A549 (cell line): ENCODE measurements around the gene PIK3CD. TPM values are rescaled to one million over a fixed set of nuclear protein-coding genes. Genes with fewer than 3 reads are reported as not detected.
"Not testable (repeated sequence)": the region's sequence is repeated elsewhere in the genome, so short reads cannot be mapped to it uniquely, and the experiment has no call there.

Experiments
- ATAC-seq, 2 experiments: fragments of 200-7000 bp in 1 of 2; fragments of >200 bp in 1 of 2; cut with Nextera tagmentation in 1 of 2; cut with Tn5 transposase in 1 of 2; 3 replicates each; pipeline versions ENCODE4 v1.8.0 to v1.9.1; 2018 to 2020; ENCODE audit warnings: mild to moderate bottlenecking in 1 of 2, moderate library complexity in 1 of 2
- CTCF ChIA-PET: fragments of 300-600 bp; sonication (Branson Sonifier 250); formaldehyde crosslinking; extraction: SDS; loops from one replicate; lab custom pipeline; 2021; ENCODE audit warnings: antibody characterized with exemption, inconsistent platforms; lab: Yijun Ruan, JAX
- POLR2A ChIA-PET: fragments of 350-600 bp; formaldehyde crosslinking; extraction: SDS; loops from one replicate; lab custom pipeline; 2021; ENCODE audit warnings: antibody characterized with exemption, inconsistent platforms; lab: Yijun Ruan, JAX
- DNase-seq, 2 experiments: peaks; one replicate each; pipeline versions ENCODE4 v3.0.0 to v3.0.0-alpha.2; 2011 to 2016; ENCODE audit warnings: low read depth in 1 of 2, low spot score in 1 of 2
- FAIRE-seq: peaks from 2 replicates; lab custom pipeline; 2011; peaks lifted over from hg19 to GRCh38; lab: Jason Lieb, UNC
- H3K27ac ChIP-seq, 2 experiments: fragments of >200 bp; sonication (Bioruptor Twin); formaldehyde crosslinking; 3 replicates each; pipeline ENCODE4 v1.5.1; 2016 to 2017
- H3K4me1 ChIP-seq: fragments of >200 bp; sonication (Bioruptor Twin); formaldehyde crosslinking; 3 replicates; pipeline ENCODE4 v1.6.1; 2016
- H3K4me2 ChIP-seq: fragments of >200 bp; sonication (Bioruptor Twin); formaldehyde crosslinking; 3 replicates; pipeline ENCODE4 v1.6.1; 2016
- H3K4me3 ChIP-seq: fragments of >200 bp; sonication (Bioruptor Twin); formaldehyde crosslinking; 3 replicates; pipeline ENCODE4 v1.5.1; 2016
- H3K9me3 ChIP-seq: fragments of >200 bp; sonication (Bioruptor Twin); formaldehyde crosslinking; 3 replicates; pipeline ENCODE4 v1.6.1; 2016
- ATOH8 ChIP-seq: fragments of 250-450 bp; sonication (Bioruptor Pico); IDR thresholded peaks from 2 replicates; pipeline ENCODE4 v1.5.0; 2020; ENCODE audit warnings: low read depth, mild to moderate bottlenecking, moderate library complexity
- CHD2 ChIP-seq: fragments of 150-350 bp; IDR thresholded peaks from 2 replicates; pipeline ENCODE4 v1.6.1; 2014; ENCODE audit warnings: low read length; ENCODE audit not compliant: partially characterized antibody
- CTCF ChIP-seq: fragments of >200 bp; sonication (Bioruptor Twin); formaldehyde crosslinking; IDR thresholded peaks from 3 replicates; pipeline ENCODE4 v1.5.1; 2016
- HEYL ChIP-seq: fragments of 250-450 bp; sonication (Bioruptor Pico); IDR thresholded peaks from 2 replicates; pipeline ENCODE4 v1.8.0; 2021; ENCODE audit warnings: mild to moderate bottlenecking, moderate library complexity
- JUN ChIP-seq, 2 experiments: fragments of >200 bp; sonication (Bioruptor Twin); formaldehyde crosslinking; IDR thresholded peaks; 2 replicates in 1 of 2; 3 replicates in 1 of 2; pipeline ENCODE4 v1.6.1; 2016 to 2017
- JUNB ChIP-seq: fragments of >200 bp; sonication (Bioruptor Twin); formaldehyde crosslinking; IDR thresholded peaks from 2 replicates; pipeline ENCODE4 v1.6.1; 2016
- KDM1A ChIP-seq: fragments of 200-600 bp; sonication (generic); IDR thresholded peaks from 2 replicates; pipeline ENCODE4 v1.6.1; 2016; ENCODE audit warnings: low read depth, mild to moderate bottlenecking
- MYC ChIP-seq: IDR thresholded peaks from 2 replicates; pipeline ENCODE4 v1.6.1; 2012; ENCODE audit warnings: mild to moderate bottlenecking, inconsistent platforms, low read length, improper control_type of control experiment, borderline replicate concordance
- PBX3 ChIP-seq: IDR thresholded peaks from 2 replicates; pipeline ENCODE4 v1.6.1; 2012
- RAD21 ChIP-seq, 2 experiments: fragments of >200 bp in 1 of 2; sonication (Bioruptor Twin) in 1 of 2; formaldehyde crosslinking in 1 of 2; IDR thresholded peaks in 1 of 2; conservative IDR thresholded peaks in 1 of 2; 2 replicates in 1 of 2; 3 replicates in 1 of 2; pipeline ENCODE4 v1.6.1; 2012 to 2018; ENCODE audit warnings: inconsistent platforms in 1 of 2
- RARB ChIP-seq: fragments of 250-450 bp; sonication (Bioruptor Pico); IDR thresholded peaks from 2 replicates; pipeline ENCODE4 v1.8.0; 2021; ENCODE audit warnings: mild to moderate bottlenecking, moderate library complexity
- TFCP2L1 ChIP-seq: fragments of 250-450 bp; sonication (Bioruptor Pico); IDR thresholded peaks from 2 replicates; pipeline ENCODE4 v1.5.0; 2021; ENCODE audit warnings: mild to moderate bottlenecking
- USF2 ChIP-seq: fragments of 450-650 bp; IDR thresholded peaks from 2 replicates; pipeline ENCODE4 v1.6.1; 2014; ENCODE audit warnings: antibody characterized with exemption
- ZNF302 ChIP-seq: fragments of 250-450 bp; sonication (Bioruptor Pico); IDR thresholded peaks from 2 replicates; pipeline ENCODE4 v1.9.0; 2021; ENCODE audit warnings: inconsistent platforms, mild to moderate bottlenecking, moderate library complexity
- ZSCAN20 ChIP-seq: fragments of 250-450 bp; sonication (Bioruptor Pico); IDR thresholded peaks from 2 replicates; pipeline ENCODE4 v1.8.0; 2022; ENCODE audit warnings: mild to moderate bottlenecking, moderate library complexity
- WGBS: methylation state at CpG from one replicate; pipeline ENCODE4 v1.1.6; 2017; ENCODE audit errors: missing lambda C conversion rate; 5-methylcytosine and 5-hydroxymethylcytosine counted together
- polyA plus RNA-seq, 4 experiments: library from polyadenylated mRNA; depleted of rRNA in 3 of 4; stranded (reverse); fragments of >200 nt; fragmentation: RNase III in 1 of 4; extraction: RNeasy Plus Mini Kit Qiagen cat#74134 plus additional on column Dnase treatment in 1 of 4; gene quantifications; 2 replicates in 3 of 4; 3 replicates in 1 of 4; pipeline ENCODE4 v1.2.3, GENCODE V29; 2011 to 2017

Gene PIK3CD
- polyA plus RNA-seq, 2 of the 4 experiments (the other 2 are of a cell fraction): 2.4 to 3.5 TPM

GRCh38 chr1:9711466-9712020, 60.0 kb downstream of the PIK3CD start:
- WGBS: 90% methylated on average over 9 of the region's 9 CpGs
- ChIA-PET CTCF (interaction anchor here (1.4 kb wide), 1 partner anchor 13 kb away, joined by 5 read pairs; no protein-coding TSS in a partner anchor), POLR2A (interaction anchor here (0.7 kb wide), 1 partner anchor 157 kb away, joined by 3 read pairs; no protein-coding TSS in a partner anchor)

GRCh38 chr1:9712767-9713166, 61.2 kb downstream of the PIK3CD start:
- POLR2A ChIA-PET, FAIRE-seq, ATAC-seq, H3K4me2 ChIP-seq, DNase-seq, H3K4me3 ChIP-seq, H3K9me3 ChIP-seq, H3K4me1 ChIP-seq, H3K27ac ChIP-seq: not testable (repeated sequence)
- CTCF ChIA-PET: interaction anchor here (2.6 kb wide), 1 partner anchor 13 kb away, joined by 9 read pairs; no protein-coding TSS in a partner anchor
- WGBS: 94% methylated on average over 7 of the region's 7 CpGs

More at GRCh38 chr1:9711466-9712020, 60.0 kb downstream of the PIK3CD start:
- no peak overlapping the region for H3K4me2 ChIP-seq
- no peaks in the 10 kb centered on the region for H3K4me1 ChIP-seq
- DNase-seq (no peak), FAIRE-seq (no peak), ATAC-seq (no peak)
- H3K4me3 ChIP-seq: no peak overlapping the region
- TF ChIP-seq JUN (IDR thresholded peaks at IDR 0.05) (no peak), PBX3 (no peak), ZNF302 (CRISPR knock-in tag) (no peak), TFCP2L1 (CRISPR knock-in tag) (no peak)
- H3K9me3 ChIP-seq: no peaks in the 10 kb centered on the region
- no peak overlapping the region for H3K27ac ChIP-seq

GRCh38 chr1:9714257-9714718, 62.8 kb downstream of the PIK3CD start:
- no peak for TF ChIP-seq ZSCAN20
- no peak for TF ChIP-seq ATOH8 (CRISPR knock-in tag)
- TF ChIP-seq RAD21 (conservative IDR thresholded peaks at IDR 0.05 in 1 of 2, IDR thresholded peaks at IDR 0.05 in 1 of 2): no peak
- TF ChIP-seq CHD2: no peak
- TF ChIP-seq JUN (IDR thresholded peaks at IDR 0.05): no peak
- TF ChIP-seq HEYL (CRISPR knock-in tag): no peak
- no peak for TF ChIP-seq MYC
- TF ChIP-seq USF2: no peak
- no peak overlapping the region for H3K27ac ChIP-seq
- ATAC-seq: no peak
- ChIA-PET POLR2A (no interaction called here), CTCF (interaction anchor here (2.6 kb wide), 1 partner anchor 12 kb away, joined by 9 read pairs; no protein-coding TSS in a partner anchor)
- FAIRE-seq: no peak
- 84% methylated on average over 6 of the region's 6 CpGs for WGBS
- no peak for DNase-seq
- no peak overlapping the region for H3K4me3 ChIP-seq
- peaks cover 14% of the 10 kb centered on the region for H3K4me1 ChIP-seq
- no peak overlapping the region for H3K4me2 ChIP-seq
- H3K9me3 ChIP-seq: no peaks in the 10 kb centered on the region

- Histone ChIP-seq H3K4me1 (peaks cover 22% of the 10 kb centered on the region), H3K4me2 (no peak overlapping the region), H3K9me3 (no peaks in the 10 kb centered on the region), H3K4me3 (no peak overlapping the region), H3K27ac (no peak overlapping the region; a peak in 1 of 6 replicates)
- ChIA-PET CTCF (interaction anchor here (0.6 to 3.5 kb wide), 5 partner anchors 10 to 276 kb away, joined by 3 to 12 read pairs (median 7); no protein-coding TSS in a partner anchor), POLR2A (no interaction called here)
- TF ChIP-seq JUNB (no peak), KDM1A (no peak), JUN (IDR thresholded peaks at IDR 0.05) (no peak), MYC (no peak), CTCF (no peak), RARB (CRISPR knock-in tag) (no peak), HEYL (CRISPR knock-in tag) (no peak), ZSCAN20 (no peak)
- DNase-seq (no peak), FAIRE-seq (no peak), ATAC-seq (no peak)
- WGBS: 94% methylated on average over 16 of the region's 40 CpGs
These were observed 64.2 kb downstream of the PIK3CD start for GRCh38 chr1:9715536-9716226.
